ENCODE data around the gene ZNF26. TPM values are rescaled to one million over a fixed set of nuclear protein-coding genes. Genes with fewer than 3 reads are reported as not detected.
"Not testable (repeated sequence)": the region's sequence is repeated elsewhere in the genome, so short reads cannot be mapped to it uniquely, and the experiment has no call there.

ZNF26 gene, protein sequence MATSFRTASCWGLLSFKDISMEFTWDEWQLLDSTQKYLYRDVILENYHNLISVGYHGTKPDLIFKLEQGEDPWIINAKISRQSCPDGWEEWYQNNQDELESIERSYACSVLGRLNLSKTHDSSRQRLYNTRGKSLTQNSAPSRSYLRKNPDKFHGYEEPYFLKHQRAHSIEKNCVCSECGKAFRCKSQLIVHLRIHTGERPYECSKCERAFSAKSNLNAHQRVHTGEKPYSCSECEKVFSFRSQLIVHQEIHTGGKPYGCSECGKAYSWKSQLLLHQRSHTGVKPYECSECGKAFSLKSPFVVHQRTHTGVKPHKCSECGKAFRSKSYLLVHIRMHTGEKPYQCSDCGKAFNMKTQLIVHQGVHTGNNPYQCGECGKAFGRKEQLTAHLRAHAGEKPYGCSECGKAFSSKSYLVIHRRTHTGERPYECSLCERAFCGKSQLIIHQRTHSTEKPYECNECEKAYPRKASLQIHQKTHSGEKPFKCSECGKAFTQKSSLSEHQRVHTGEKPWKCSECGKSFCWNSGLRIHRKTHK
- polyA plus RNA-seq, result 10 to 100 TPM in 1 of 4 donors, 1 to 10 TPM in 3; 1.1 to 13.6 (median 2.9) TPM
- long read RNA-seq, donor 1, full-length matches to known transcripts, result 1 of 1 reads
- long read RNA-seq, donor 1, partial matches to known transcripts, result 0 of 1 reads
- long read RNA-seq, donor 1, other reads (novel, unspliced or antisense), result 0 of 1 reads
- long read RNA-seq, donor 2, result 0 reads
- long read RNA-seq, donor 3, full-length matches to known transcripts, result 1 of 1 reads
- long read RNA-seq, donor 3, partial matches to known transcripts, result 0 of 1 reads
- long read RNA-seq, donor 3, other reads (novel, unspliced or antisense), result 0 of 1 reads
- long read RNA-seq, donor 4, result 0 reads
- long read RNA-seq, donor 5, full-length matches to known transcripts, result 2 of 2 reads
- long read RNA-seq, donor 5, partial matches to known transcripts, result 0 of 2 reads
- long read RNA-seq, donor 5, other reads (novel, unspliced or antisense), result 0 of 2 reads
- long read RNA-seq, donor 6, full-length matches to known transcripts, result 1 of 1 reads
- long read RNA-seq, donor 6, partial matches to known transcripts, result 0 of 1 reads
- long read RNA-seq, donor 6, other reads (novel, unspliced or antisense), result 0 of 1 reads
- long read RNA-seq, donor 7, result 0 reads
- long read RNA-seq, donor 8, result 0 reads
- long read RNA-seq, donor 9, full-length matches to known transcripts, result 1 of 1 reads
- long read RNA-seq, donor 9, partial matches to known transcripts, result 0 of 1 reads
- long read RNA-seq, donor 9, other reads (novel, unspliced or antisense), result 0 of 1 reads
- long read RNA-seq, donor 10, full-length matches to known transcripts, result 2 of 2 reads
- long read RNA-seq, donor 10, partial matches to known transcripts, result 0 of 2 reads
- long read RNA-seq, donor 10, other reads (novel, unspliced or antisense), result 0 of 2 reads

- Histone ChIP-seq H3K4me1 (ENCODE audit: control insufficient read depth in 3 of 3, insufficient read depth in 2 of 3, low read depth in 1 of 3, low read length in 2 of 3) (peaks cover 0 to 3% (median 2%) of the 10 kb centered on the region in 3 donors), H3K27me3 (ENCODE audit: control insufficient read depth in 3 of 3, insufficient read depth in 3 of 3, low read length in 3 of 3) (no peaks in the 10 kb centered on the region), H3K9me3 (ENCODE audit: control insufficient read depth in 2 of 2, insufficient read depth in 1 of 2, low read depth in 1 of 2, low read length in 1 of 2) (peaks cover 0 to 31% of the 10 kb centered on the region in 2 donors), H3K36me3 (ENCODE audit: control insufficient read depth in 3 of 3, insufficient read depth in 2 of 3, low read depth in 1 of 3, low read length in 3 of 3) (peaks cover 0 to 9% (median 2%) of the 10 kb centered on the region in 3 donors), H3K4me3 (ENCODE audit: low read depth in 1 of 3, low read length in 3 of 3) (peak within 1 kb of the TSS; percentile 89 to 99 (median 93)), H3K27ac (ENCODE audit: low read depth in 1 of 3, low read length in 2 of 3) (peak within 1 kb of the TSS; percentile 74 to 84 (median 84))
- FAIRE-seq, result no peak
- WGBS, 3 donors, result 0% methylated on average over 71 to 76 of the region's 76 CpGs
- peak; percentile 95 to 98 for DNase-seq
Observed at GRCh38 chr12:132986001-132986884, at the start of gene ZNF26. Gene ZNF26, plus strand, starts transcription at chr12:132986367. Its CDS starts 474 bp downstream, at chr12:132986841.

GRCh38 chr12:132936921-132937320 lies 49.2 kb upstream of the ZNF26 start:
- not testable (repeated sequence) for H3K27ac ChIP-seq (ENCODE audit: low read depth in 1 of 3, low read length in 2 of 3); FAIRE-seq; H3K4me3 ChIP-seq (ENCODE audit: low read depth in 1 of 3, low read length in 3 of 3); H3K27me3 ChIP-seq (ENCODE audit: control insufficient read depth in 3 of 3, insufficient read depth in 3 of 3, low read length in 3 of 3); DNase-seq; H3K4me1 ChIP-seq (ENCODE audit: control insufficient read depth in 3 of 3, insufficient read depth in 2 of 3, low read depth in 1 of 3, low read length in 2 of 3)
- WGBS, 3 donors, result 96 to 98% (median 97%) methylated on average over 8 of the region's 8 CpGs
- H3K36me3 ChIP-seq (ENCODE audit: control insufficient read depth in 3 of 3, insufficient read depth in 2 of 3, low read depth in 1 of 3, low read length in 3 of 3), result peaks cover 2 to 26% (median 6%) of the 10 kb centered on the region in 3 donors
- peaks cover 10 to 62% of the 10 kb centered on the region in 2 donors for H3K9me3 ChIP-seq (ENCODE audit: control insufficient read depth in 2 of 2, insufficient read depth in 1 of 2, low read depth in 1 of 2, low read length in 1 of 2)

GRCh38 chr12:132937476-132937875 lies 48.7 kb upstream of the ZNF26 start:
- DNase-seq, result no peak
- Histone ChIP-seq H3K27ac (ENCODE audit: low read depth in 1 of 3, low read length in 2 of 3) (no peak overlapping the region), H3K9me3 (ENCODE audit: control insufficient read depth in 2 of 2, insufficient read depth in 1 of 2, low read depth in 1 of 2, low read length in 1 of 2) (peaks cover 10 to 65% of the 10 kb centered on the region in 2 donors), H3K4me3 (ENCODE audit: low read depth in 1 of 3, low read length in 3 of 3) (no peak overlapping the region), H3K27me3 (ENCODE audit: control insufficient read depth in 3 of 3, insufficient read depth in 3 of 3, low read length in 3 of 3) (no peaks in the 10 kb centered on the region), H3K4me1 (ENCODE audit: control insufficient read depth in 3 of 3, insufficient read depth in 2 of 3, low read depth in 1 of 3, low read length in 2 of 3) (no peaks in the 10 kb centered on the region), H3K36me3 (ENCODE audit: control insufficient read depth in 3 of 3, insufficient read depth in 2 of 3, low read depth in 1 of 3, low read length in 3 of 3) (peaks cover 0 to 29% (median 8%) of the 10 kb centered on the region in 3 donors)
- FAIRE-seq, result no peak
- WGBS, 3 donors, result 95 to 97% (median 97%) methylated on average over 2 of the region's 2 CpGs

DNA sequence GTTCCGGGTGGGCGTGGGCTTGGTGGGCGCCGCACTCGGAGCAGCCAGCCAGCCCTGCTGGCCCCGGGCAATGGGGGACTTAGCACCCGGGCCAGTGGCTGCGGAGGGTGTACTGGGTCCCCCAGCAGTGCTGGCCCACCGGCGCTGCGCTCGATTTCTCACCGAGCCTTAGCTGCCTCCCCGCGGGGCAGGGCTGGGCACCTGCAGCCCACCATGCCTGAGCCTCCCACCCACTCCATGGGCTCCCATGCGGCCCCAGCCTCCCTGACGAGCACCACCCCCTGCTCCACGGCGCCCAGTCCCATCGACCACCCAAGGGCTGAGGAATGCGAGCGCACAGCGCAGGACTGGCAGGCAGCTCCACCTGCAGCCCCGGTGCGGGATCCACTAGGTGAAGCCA lies 47.4 kb upstream of the ZNF26 start:
- 95 to 100% (median 97%) methylated on average over 6 to 25 of the region's 25 CpGs for WGBS, 3 donors
- H3K4me1 ChIP-seq (ENCODE audit: control insufficient read depth in 3 of 3, insufficient read depth in 2 of 3, low read depth in 1 of 3, low read length in 2 of 3); H3K4me3 ChIP-seq (ENCODE audit: low read depth in 1 of 3, low read length in 3 of 3); H3K27ac ChIP-seq (ENCODE audit: low read depth in 1 of 3, low read length in 2 of 3); H3K27me3 ChIP-seq (ENCODE audit: control insufficient read depth in 3 of 3, insufficient read depth in 3 of 3, low read length in 3 of 3); FAIRE-seq; DNase-seq: not testable (repeated sequence)
- peaks cover 9 to 39% (median 16%) of the 10 kb centered on the region in 3 donors for H3K36me3 ChIP-seq (ENCODE audit: control insufficient read depth in 3 of 3, insufficient read depth in 2 of 3, low read depth in 1 of 3, low read length in 3 of 3)
- H3K9me3 ChIP-seq (ENCODE audit: control insufficient read depth in 2 of 2, insufficient read depth in 1 of 2, low read depth in 1 of 2, low read length in 1 of 2), result peaks cover 10 to 69% of the 10 kb centered on the region in 2 donors

GRCh38 chr12:132940071-132940719 lies 46.0 kb upstream of the ZNF26 start:
- peaks cover 18 to 49% (median 22%) of the 10 kb centered on the region in 3 donors for H3K36me3 ChIP-seq (ENCODE audit: control insufficient read depth in 3 of 3, insufficient read depth in 2 of 3, low read depth in 1 of 3, low read length in 3 of 3)
- no peaks in the 10 kb centered on the region for H3K27me3 ChIP-seq (ENCODE audit: control insufficient read depth in 3 of 3, insufficient read depth in 3 of 3, low read length in 3 of 3)
- 96 to 97% (median 96%) methylated on average over 15 of the region's 15 CpGs for WGBS, 3 donors
- DNase-seq (no peak), FAIRE-seq (no peak)
- no peaks in the 10 kb centered on the region for H3K4me1 ChIP-seq (ENCODE audit: control insufficient read depth in 3 of 3, insufficient read depth in 2 of 3, low read depth in 1 of 3, low read length in 2 of 3)
- peaks cover 8 to 68% of the 10 kb centered on the region in 2 donors for H3K9me3 ChIP-seq (ENCODE audit: control insufficient read depth in 2 of 2, insufficient read depth in 1 of 2, low read depth in 1 of 2, low read length in 1 of 2)
- H3K27ac ChIP-seq (ENCODE audit: low read depth in 1 of 3, low read length in 2 of 3), result no peak overlapping the region
- no peak overlapping the region for H3K4me3 ChIP-seq (ENCODE audit: low read depth in 1 of 3, low read length in 3 of 3)

GRCh38 chr12:132941336-132941954 lies 44.7 kb upstream of the ZNF26 start:
- Histone ChIP-seq H3K4me1 (ENCODE audit: control insufficient read depth in 3 of 3, insufficient read depth in 2 of 3, low read depth in 1 of 3, low read length in 2 of 3) (no peaks in the 10 kb centered on the region), H3K4me3 (ENCODE audit: low read depth in 1 of 3, low read length in 3 of 3) (no peak overlapping the region), H3K9me3 (ENCODE audit: control insufficient read depth in 2 of 2, insufficient read depth in 1 of 2, low read depth in 1 of 2, low read length in 1 of 2) (peaks cover 8 to 79% of the 10 kb centered on the region in 2 donors), H3K36me3 (ENCODE audit: control insufficient read depth in 3 of 3, insufficient read depth in 2 of 3, low read depth in 1 of 3, low read length in 3 of 3) (peaks cover 18 to 59% (median 30%) of the 10 kb centered on the region in 3 donors), H3K27me3 (ENCODE audit: control insufficient read depth in 3 of 3, insufficient read depth in 3 of 3, low read length in 3 of 3) (no peaks in the 10 kb centered on the region), H3K27ac (ENCODE audit: low read depth in 1 of 3, low read length in 2 of 3) (no peak overlapping the region)
- DNase-seq (no peak), FAIRE-seq (no peak)
- 95 to 98% (median 96%) methylated on average over 34 of the region's 34 CpGs for WGBS, 3 donors

All from small intestine (tissue), 16 donors.